ENCODE results near the gene GRIFIN.

DNA sequence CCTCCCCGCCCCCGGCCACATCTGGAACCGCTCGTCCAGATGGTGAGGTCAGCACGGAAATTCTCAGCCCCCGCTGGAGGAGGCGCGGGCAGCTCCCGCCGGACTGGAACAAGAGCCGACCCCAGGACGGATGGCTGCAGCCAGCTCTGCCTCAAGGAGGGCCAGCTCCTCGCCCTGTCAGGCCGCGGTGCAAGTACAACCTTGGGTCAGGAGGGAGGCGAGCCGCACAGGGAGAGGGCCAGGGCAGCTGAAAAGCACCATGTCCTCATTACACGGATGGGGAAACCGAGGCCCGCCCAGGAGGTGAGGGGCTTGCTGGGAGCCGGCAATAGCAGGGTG lies 3.8 kb upstream of the GRIFIN start:
- TF ChIP-seq, protein P1, sequence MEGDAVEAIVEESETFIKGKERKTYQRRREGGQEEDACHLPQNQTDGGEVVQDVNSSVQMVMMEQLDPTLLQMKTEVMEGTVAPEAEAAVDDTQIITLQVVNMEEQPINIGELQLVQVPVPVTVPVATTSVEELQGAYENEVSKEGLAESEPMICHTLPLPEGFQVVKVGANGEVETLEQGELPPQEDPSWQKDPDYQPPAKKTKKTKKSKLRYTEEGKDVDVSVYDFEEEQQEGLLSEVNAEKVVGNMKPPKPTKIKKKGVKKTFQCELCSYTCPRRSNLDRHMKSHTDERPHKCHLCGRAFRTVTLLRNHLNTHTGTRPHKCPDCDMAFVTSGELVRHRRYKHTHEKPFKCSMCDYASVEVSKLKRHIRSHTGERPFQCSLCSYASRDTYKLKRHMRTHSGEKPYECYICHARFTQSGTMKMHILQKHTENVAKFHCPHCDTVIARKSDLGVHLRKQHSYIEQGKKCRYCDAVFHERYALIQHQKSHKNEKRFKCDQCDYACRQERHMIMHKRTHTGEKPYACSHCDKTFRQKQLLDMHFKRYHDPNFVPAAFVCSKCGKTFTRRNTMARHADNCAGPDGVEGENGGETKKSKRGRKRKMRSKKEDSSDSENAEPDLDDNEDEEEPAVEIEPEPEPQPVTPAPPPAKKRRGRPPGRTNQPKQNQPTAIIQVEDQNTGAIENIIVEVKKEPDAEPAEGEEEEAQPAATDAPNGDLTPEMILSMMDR (IDR thresholded peaks at IDR 0.05) = no peak
- TF ChIP-seq POLR2A (IDR thresholded peaks at IDR 0.05) = no peak

Measured in testis (tissue), 2 donors.